GM19324 (cell line): ENCODE data around the gene GPC5.

Experiments used
- ATAC-seq: cut with Tn5 transposase; IDR thresholded peaks from one replicate; pipeline ENCODE4 v1.9.1; 2021; ENCODE audit warnings: mild to moderate bottlenecking, moderate library complexity; ENCODE audit not compliant: unreplicated experiment, low FRiP score

The GPC5 gene

GRCh38 chr13:91922969-91923592, 524.7 kb downstream of the GPC5 start:
- no peak for ATAC-seq

- no peak for ATAC-seq
Measured at GRCh38 chr13:91930687-91931086, 532.3 kb downstream of the GPC5 start.

GRCh38 chr13:91934354-91934753, 535.9 kb downstream of the GPC5 start:
- ATAC-seq, result no peak

- no peak for ATAC-seq
Measured at GRCh38 chr13:91946498-91947070, 548.2 kb downstream of the GPC5 start.

GRCh38 chr13:91948736-91949135, 550.3 kb downstream of the GPC5 start:
- ATAC-seq, result no peak

- ATAC-seq, result no peak
Measured at GRCh38 chr13:91950803-91951202, 552.4 kb downstream of the GPC5 start.

GRCh38 chr13:91955546-91956355, 557.3 kb downstream of the GPC5 start:
- ATAC-seq, result no peak

- ATAC-seq, result no peak
Measured at GRCh38 chr13:91960947-91961346, 562.5 kb downstream of the GPC5 start.

GRCh38 chr13:91962946-91963345, 564.5 kb downstream of the GPC5 start:
- ATAC-seq, result no peak

GRCh38 chr13:91965511-91965910, 567.1 kb downstream of the GPC5 start:
- no peak for ATAC-seq

- no peak for ATAC-seq
Measured at GRCh38 chr13:91978571-91978970, 580.1 kb downstream of the GPC5 start.

- no peak for ATAC-seq
Measured at GRCh38 chr13:91986761-91987483, 588.5 kb downstream of the GPC5 start.

GRCh38 chr13:91988331-91988730, 589.9 kb downstream of the GPC5 start:
- ATAC-seq, result no peak

GRCh38 chr13:92012787-92013186, 614.4 kb downstream of the GPC5 start:
- ATAC-seq, result no peak

GRCh38 chr13:92017737-92018136, 619.3 kb downstream of the GPC5 start:
- no peak for ATAC-seq

- no peak for ATAC-seq
Measured at GRCh38 chr13:92028695-92029094, 630.3 kb downstream of the GPC5 start.

GRCh38 chr13:92029641-92030040, 631.2 kb downstream of the GPC5 start:
- ATAC-seq, result no peak

GRCh38 chr13:92038905-92039304, 640.5 kb downstream of the GPC5 start:
- no peak for ATAC-seq

GRCh38 chr13:92042522-92042921, 644.1 kb downstream of the GPC5 start:
- ATAC-seq, result no peak

- no peak for ATAC-seq
Measured at GRCh38 chr13:92044351-92044750, 645.9 kb downstream of the GPC5 start.

GRCh38 chr13:92054389-92054788, 656.0 kb downstream of the GPC5 start:
- no peak for ATAC-seq
